Brain microvascular endothelial cell (primary cell): Measurements from ENCODE around the gene KIAA1191.

Experiments
- DNase-seq: peaks from one replicate; pipeline ENCODE4 v3.0.0-alpha.2; 2020
- H3K27ac ChIP-seq: fragments of 250-450 bp; sonication (Bioruptor Pico); 2 replicates; pipeline ENCODE4 v1.5.1; 2020; ENCODE audit warnings: mild to moderate bottlenecking, moderate library complexity
- H3K27me3 ChIP-seq: fragments of 250-450 bp; sonication (Bioruptor Pico); replicated peaks from 2 replicates; pipeline ENCODE4 v1.5.1; 2020; ENCODE audit warnings: mild to moderate bottlenecking
- H3K36me3 ChIP-seq: fragments of 250-450 bp; sonication (Bioruptor Pico); replicated peaks from 2 replicates; pipeline ENCODE4 v1.5.1; 2020; ENCODE audit warnings: mild to moderate bottlenecking
- H3K4me3 ChIP-seq: 2 replicates; pipeline ENCODE4 v1.5.1; 2011; ENCODE audit warnings: low read depth, mild to moderate bottlenecking, control low read depth, low read length, moderate library complexity
- CTCF ChIP-seq: IDR thresholded peaks from 2 replicates; pipeline ENCODE4 v1.5.1; 2011; ENCODE audit warnings: low read depth, mild to moderate bottlenecking, moderate library complexity, low read length, control low read depth, inconsistent platforms; ENCODE audit errors: missing control alignments
- in situ Hi-C: cut with HindIII; loops from 2 replicates; pipeline ENCODE4 v1.10.0; 2017; ENCODE audit warnings: low sequenced_read_pairs, low pct_ligation_motif_present

KIAA1191 gene

GRCh38 chr5:176391479-176391878 is 29.9 kb upstream of the KIAA1191 start:
- H3K27ac ChIP-seq: no peak overlapping the region
- H3K4me3 ChIP-seq: no peak overlapping the region
- peaks cover 10% of the 10 kb centered on the region for H3K36me3 ChIP-seq
- TF ChIP-seq CTCF: no peak
- H3K27me3 ChIP-seq: no peaks in the 10 kb centered on the region
- in situ Hi-C loops: no loop called here
- no peak for DNase-seq

DNA sequence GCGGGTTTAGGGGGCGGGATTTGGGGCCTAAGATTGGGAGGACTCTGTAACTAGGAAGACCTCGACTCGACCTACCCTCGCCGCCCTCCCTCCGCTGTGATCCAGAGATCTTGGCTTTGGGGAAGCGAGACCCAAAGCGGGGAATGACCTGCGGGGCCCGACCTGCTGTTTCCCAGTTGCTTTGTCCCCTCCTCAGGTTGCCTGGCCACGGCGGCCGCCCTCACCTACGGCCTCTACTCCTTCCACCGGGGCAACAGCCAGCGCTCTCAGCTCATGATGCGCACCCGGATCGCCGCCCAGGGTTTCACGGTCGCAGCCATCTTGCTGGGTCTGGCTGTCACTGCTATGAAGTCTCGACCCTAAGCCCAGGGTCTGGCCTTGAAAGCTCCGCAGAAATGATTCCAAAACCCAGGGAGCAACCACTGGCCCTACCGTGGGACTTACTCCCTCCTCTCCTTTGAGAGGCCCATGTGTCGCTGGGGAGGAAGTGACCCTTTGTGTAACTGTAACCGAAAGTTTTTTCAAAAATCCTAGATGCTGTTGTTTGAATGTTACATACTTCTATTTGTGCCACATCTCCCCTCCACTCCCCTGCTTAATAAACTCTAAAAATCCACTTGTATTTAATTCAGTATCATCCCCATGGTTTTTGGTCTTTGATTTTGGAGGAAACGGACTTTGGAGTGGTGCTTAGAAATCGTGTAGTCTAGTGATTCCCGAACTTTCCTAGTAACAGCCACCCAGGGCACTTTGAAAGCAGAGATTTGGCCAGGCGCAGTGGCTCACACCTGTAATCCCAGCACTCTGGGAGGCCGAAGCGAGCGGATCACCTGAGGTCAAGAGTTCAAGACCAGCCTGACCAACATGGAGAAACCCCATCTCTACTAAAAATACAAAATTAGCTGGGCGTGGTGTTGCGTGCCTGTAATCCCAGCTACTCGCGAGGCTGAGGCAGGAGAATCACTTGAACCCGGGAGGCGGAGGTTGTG is 27.9 kb upstream of the KIAA1191 start:
- DNase-seq: no peak

DNA sequence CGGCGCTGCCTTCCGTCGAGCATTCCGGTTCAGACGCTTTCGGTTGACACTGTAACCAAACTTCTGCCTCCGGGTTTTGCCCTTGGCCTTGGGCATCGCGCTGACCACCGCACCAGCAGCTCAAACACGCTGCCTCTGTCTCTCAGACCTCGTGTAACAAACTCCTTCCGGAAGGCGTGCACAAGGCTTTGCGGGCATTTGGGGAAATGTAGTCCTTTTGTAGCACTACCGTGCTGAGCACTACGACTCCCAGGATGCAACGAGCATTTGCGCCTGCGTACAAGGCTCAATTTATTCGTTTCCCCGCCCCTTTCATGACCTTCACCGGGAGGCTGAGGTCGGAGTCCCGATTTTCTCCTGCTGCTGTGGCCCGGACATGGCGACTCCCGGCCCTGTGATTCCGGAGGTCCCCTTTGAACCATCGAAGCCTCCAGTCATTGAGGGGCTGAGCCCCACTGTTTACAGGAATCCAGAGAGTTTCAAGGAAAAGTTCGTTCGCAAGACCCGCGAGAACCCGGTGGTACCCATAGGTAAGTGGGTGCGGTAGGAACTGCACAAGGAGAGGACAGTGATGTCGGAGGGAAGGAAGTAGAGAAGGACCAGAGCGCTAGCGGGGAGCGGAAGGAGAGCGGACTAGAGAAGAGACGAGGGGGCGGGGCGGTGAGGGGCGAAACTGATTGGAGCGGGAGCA is 27.0 kb upstream of the KIAA1191 start, which contains the start of the genes HIGD2A and NOP16:
Gene HIGD2A (plus strand): TSS at position 308 of the 691 bp plus-strand sequence. CDS start 69 bp downstream, at position 377.
Gene NOP16 (minus strand): TSS at position 155 of the 691 bp plus-strand sequence. CDS start 59 bp downstream, at position 96.
- peak; percentile 99 for DNase-seq
- Histone ChIP-seq H3K27ac (peak within 1 kb of the TSS; percentile 93), H3K4me3 (peak within 1 kb of the TSS; percentile 96), H3K36me3 (peaks cover 31% of the 10 kb centered on the region), H3K27me3 (no peaks in the 10 kb centered on the region)
- in situ Hi-C loops: no loop called here
- no peak for TF ChIP-seq CTCF

More for the DNA sequence above, 27.9 kb upstream of the KIAA1191 start:
- in situ Hi-C loops: no loop called here
- Histone ChIP-seq H3K27ac (peak overlapping the region; percentile 93), H3K36me3 (peaks cover 23% of the 10 kb centered on the region), H3K27me3 (no peaks in the 10 kb centered on the region), H3K4me3 (peak overlapping the region; percentile 96)
- no peak for TF ChIP-seq CTCF

DNA sequence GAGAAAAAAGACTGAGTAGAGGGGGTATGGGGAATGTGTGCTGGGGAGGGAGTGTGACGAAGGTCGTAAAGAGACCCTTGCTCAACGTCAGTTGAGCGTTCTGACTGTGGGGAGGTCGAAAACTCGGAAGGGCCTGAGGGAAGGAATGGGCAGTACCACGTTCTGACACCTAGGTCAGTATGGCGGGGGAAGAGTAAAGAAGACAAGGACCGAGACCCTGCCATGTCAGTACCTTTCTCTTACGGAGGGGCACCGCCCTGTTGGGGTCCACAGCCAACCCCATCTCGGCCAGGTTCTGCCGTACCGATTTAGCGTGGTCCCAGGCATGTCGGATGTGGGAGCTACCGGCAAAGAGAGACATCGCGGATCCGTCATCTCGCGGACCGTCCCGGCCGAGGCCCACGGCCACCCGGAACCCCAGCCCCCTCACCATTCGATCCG is 26.5 kb upstream of the KIAA1191 start:
- H3K27me3 ChIP-seq: no peaks in the 10 kb centered on the region
- in situ Hi-C loops: no loop called here
- peaks cover 36% of the 10 kb centered on the region for H3K36me3 ChIP-seq
- DNase-seq: peak; percentile 22
- H3K27ac ChIP-seq: peak overlapping the region; percentile 93
- TF ChIP-seq CTCF: no peak
- peak overlapping the region; percentile 96 for H3K4me3 ChIP-seq

- Histone ChIP-seq H3K36me3 (peaks cover 41% of the 10 kb centered on the region), H3K27ac (peak overlapping the region; percentile 93), H3K27me3 (no peaks in the 10 kb centered on the region), H3K4me3 (peak overlapping the region; percentile 96)
- TF ChIP-seq CTCF: peak; percentile 30
- in situ Hi-C loops: no loop called here
- no peak for DNase-seq
Measured at GRCh38 chr5:176387384-176387925, 25.9 kb upstream of the KIAA1191 start.
